ENCODE results near the gene MAP6.

GRCh38 chr11:75665990-75666389 lies 2.8 kb downstream of the MAP6 start:
- TF ChIP-seq ZNF468 (CRISPR knock-in tag; IDR thresholded peaks at IDR 0.05) = no peak
- no peak for TF ChIP-seq HCFC1 (IDR thresholded peaks at IDR 0.05; ENCODE audit: low read depth, low read length)
- TF ChIP-seq HNRNPLL (IDR thresholded peaks at IDR 0.05; ENCODE audit: low read depth, low read length, poor library complexity, severe bottlenecking) = no peak
- TF ChIP-seq TAF1 (CRISPR knock-in tag; IDR thresholded peaks at IDR 0.05) = no peak
- no peak for TF ChIP-seq HOXA3 (CRISPR knock-in tag; IDR thresholded peaks at IDR 0.05)
- TF ChIP-seq ZNF318 (CRISPR knock-in tag; IDR thresholded peaks at IDR 0.05) = no peak
- TF ChIP-seq ZNF564 (CRISPR knock-in tag; IDR thresholded peaks at IDR 0.05) = no peak
- TF ChIP-seq ZKSCAN1 (IDR thresholded peaks at IDR 0.05; ENCODE audit: low read length) = no peak
- TF ChIP-seq MXI1 (IDR thresholded peaks at IDR 0.05; ENCODE audit: borderline replicate concordance, low read depth, low read length) = no peak
- TF ChIP-seq GATAD2A (CRISPR knock-in tag; IDR thresholded peaks at IDR 0.05) = no peak
- no peak for TF ChIP-seq ZZZ3 (CRISPR knock-in tag; IDR thresholded peaks at IDR 0.05; ENCODE audit: borderline replicate concordance)
